Urinary bladder (tissue), 4 donors: ENCODE data around the gene QPRT. TPM values are rescaled to one million over a fixed set of nuclear protein-coding genes. Genes with fewer than 3 reads are reported as not detected.
A peak's percentile ranks its signal among the peaks of the same experiment; 100 is the strongest.
"Not testable (repeated sequence)": the region's sequence is repeated elsewhere in the genome, so short reads cannot be mapped to it uniquely, and the experiment has no call there.

Experiments
- DNase-seq: peaks from one replicate; pipeline ENCODE4 v3.0.0-alpha.2; 2015; ENCODE audit errors: extremely low spot score
- H3K27ac ChIP-seq: one replicate; pipeline ENCODE4 v1.5.1; 2013; ENCODE audit warnings: low read depth, mild to moderate bottlenecking, moderate library complexity
- H3K36me3 ChIP-seq: one replicate; pipeline ENCODE4 v1.6.1; 2013; ENCODE audit warnings: mild to moderate bottlenecking, moderate library complexity; ENCODE audit not compliant: insufficient read depth
- H3K4me1 ChIP-seq: one replicate; pipeline ENCODE4 v1.6.1; 2013; ENCODE audit warnings: mild to moderate bottlenecking, moderate library complexity; ENCODE audit not compliant: insufficient read depth
- H3K4me3 ChIP-seq: one replicate; pipeline ENCODE4 v1.5.1; 2013; ENCODE audit warnings: low read depth, low read length
- WGBS: extraction: QIAGEN DNeasy Blood & Tissue Kit; methylation state at CpG from one replicate; pipeline ENCODE4 v1.1.7; 2013; 5-methylcytosine and 5-hydroxymethylcytosine counted together
- polyA plus RNA-seq: library from polyadenylated mRNA; stranded (reverse); fragments of 200-250 nt; gene quantifications from one replicate; pipeline ENCODE4 v1.2.3, GENCODE V29; 2013
- total RNA-seq: library from RNA; depleted of rRNA; stranded (reverse); fragments of >200 nt; gene quantifications from one replicate; pipeline ENCODE4 v1.2.3, GENCODE V29; 2014
- donor health status: healthy with polysubstance abuse.
- donor health status: healthy.

Gene QPRT
- total and polyA plus RNA-seq, 2 donors, result 13.8 to 20.0 TPM

DNA sequence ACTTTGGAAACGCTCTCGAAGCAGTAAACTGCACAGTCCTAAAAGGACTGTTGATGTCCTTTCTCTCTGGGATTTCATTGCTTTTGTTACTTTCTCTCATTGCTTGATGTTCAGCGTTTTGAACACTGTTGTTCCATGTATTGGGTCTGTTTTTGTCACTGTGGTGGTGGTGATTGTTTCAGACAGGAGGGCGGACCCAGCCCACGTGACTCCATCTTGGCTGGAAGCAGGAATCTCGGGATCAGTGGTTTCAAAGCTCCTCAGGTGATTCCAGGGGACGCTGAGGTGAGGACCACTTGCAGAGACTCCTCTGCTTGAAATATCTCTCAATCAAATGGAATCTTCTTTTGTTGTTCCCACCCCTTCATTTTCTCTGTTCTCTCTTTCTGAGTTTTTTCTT lies 48.5 kb downstream of the QPRT start:
- H3K4me1 ChIP-seq, result no peaks in the 10 kb centered on the region
- no peak for DNase-seq
- 76% methylated on average over 7 of the region's 7 CpGs for WGBS
- no peaks in the 10 kb centered on the region for H3K36me3 ChIP-seq
- no peak overlapping the region for H3K4me3 ChIP-seq
- no peak overlapping the region for H3K27ac ChIP-seq

DNA sequence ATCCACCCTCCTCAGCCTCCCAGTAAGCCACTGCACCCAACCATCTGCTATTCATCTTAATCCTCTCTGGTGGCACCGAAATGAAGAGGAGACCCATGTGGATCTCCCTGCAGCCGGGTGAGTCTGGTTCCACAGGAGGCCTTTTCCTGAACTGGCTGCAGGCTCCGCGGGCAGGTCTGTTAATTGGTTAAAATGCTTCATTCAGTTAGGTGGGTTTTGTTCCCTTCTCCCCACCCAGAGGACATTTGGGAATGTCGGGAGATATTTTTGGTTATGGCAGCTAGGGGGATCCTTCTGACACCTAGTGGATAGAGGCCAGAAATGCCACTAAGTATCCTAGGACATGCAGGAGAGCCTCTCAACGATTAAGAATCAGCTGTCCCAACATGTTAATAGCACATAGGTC lies 50.1 kb downstream of the QPRT start:
- H3K36me3 ChIP-seq, result no peaks in the 10 kb centered on the region
- no peaks in the 10 kb centered on the region for H3K4me1 ChIP-seq
- H3K4me3 ChIP-seq, result no peak overlapping the region
- DNase-seq, result no peak
- no peak overlapping the region for H3K27ac ChIP-seq
- WGBS, result 48% methylated on average over 6 of the region's 6 CpGs

DNA sequence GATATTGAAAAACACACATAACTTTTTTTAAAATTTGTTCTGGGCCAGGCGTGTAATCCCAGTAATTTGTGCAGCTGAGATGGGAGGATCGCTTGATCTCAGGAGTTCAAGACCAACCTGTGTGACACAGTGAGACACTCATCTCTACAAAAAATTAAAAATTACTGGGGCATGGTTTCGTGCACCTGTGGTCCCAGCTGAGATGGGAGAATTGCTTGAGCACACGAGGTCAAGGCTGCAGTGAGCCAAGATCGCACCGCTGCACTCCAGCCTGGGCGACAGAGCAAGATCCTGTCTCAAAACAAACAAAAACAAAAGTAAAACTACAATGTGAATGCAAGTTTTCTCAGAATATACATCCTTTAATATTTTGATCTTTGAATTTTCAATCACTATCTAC lies 51.7 kb downstream of the QPRT start:
- Histone ChIP-seq H3K36me3 (no peaks in the 10 kb centered on the region), H3K4me3 (no peak overlapping the region), H3K4me1 (no peaks in the 10 kb centered on the region), H3K27ac (no peak overlapping the region)
- WGBS, result 70% methylated on average over 7 of the region's 7 CpGs
- DNase-seq, result no peak

DNA sequence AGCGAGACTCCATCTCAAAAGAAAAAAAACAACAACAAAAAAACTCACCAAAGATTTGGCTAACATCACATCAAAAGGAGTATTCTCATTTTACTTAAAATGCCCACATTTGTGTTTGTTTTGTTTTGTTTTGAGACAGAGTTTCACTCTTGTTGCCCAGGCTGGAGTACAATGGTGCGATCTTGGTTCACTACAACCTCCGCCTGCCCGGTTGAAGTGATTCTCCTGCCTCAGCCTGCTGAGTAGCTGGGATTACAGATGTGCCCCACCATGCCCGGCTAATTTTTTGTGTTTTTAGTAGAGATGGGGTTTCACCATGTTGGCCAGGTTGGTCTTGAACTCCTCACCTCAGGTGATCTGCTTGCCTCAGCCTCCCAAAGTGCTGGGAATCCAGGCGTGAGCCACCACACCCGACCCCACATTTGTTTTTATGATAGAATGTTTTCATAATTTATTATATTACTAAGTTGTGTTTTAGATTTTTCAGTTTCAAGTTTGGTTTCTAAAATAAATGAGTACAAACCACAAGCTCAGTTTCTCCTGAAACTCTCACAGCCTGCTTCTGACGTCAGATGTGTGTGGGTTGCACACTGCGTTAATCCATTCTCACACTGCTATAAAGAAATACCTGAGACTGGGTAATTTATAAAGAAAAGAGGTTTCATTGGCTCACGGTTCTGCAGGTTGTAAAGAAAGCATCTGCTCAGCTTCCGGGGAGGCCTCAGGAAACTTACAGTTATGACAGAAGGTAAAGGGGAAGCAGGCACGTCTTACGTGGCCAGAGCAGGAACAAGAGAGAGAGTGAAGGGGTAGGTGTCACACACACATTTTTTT lies 53.0 kb downstream of the QPRT start:
- H3K36me3 ChIP-seq, DNase-seq, H3K27ac ChIP-seq, H3K4me1 ChIP-seq, H3K4me3 ChIP-seq: not testable (repeated sequence)
- WGBS, result 80% methylated on average over 13 of the region's 13 CpGs

DNA sequence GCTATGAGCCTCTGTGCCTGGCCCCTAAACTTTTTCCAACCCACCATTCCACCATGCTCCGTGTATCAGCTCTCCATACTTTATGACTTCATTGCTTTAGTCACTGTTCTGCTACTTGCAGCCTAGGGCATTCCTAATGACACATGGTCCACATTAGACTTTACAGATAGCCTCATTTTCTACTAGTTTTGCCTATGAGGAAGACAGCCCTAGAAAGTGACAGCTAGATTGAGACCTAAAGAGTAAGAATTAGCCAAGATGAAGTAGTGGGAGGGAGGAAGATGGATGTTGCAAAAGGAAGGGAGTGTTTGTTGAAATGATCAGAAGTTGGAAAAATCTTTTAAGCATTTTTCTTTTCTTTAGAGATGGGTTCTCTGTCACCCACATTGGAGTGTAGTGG lies 55.8 kb downstream of the QPRT start:
- 2% methylated on average over 1 of the region's 1 CpG for WGBS
- Histone ChIP-seq H3K36me3 (no peaks in the 10 kb centered on the region), H3K4me3 (no peak overlapping the region), H3K27ac (no peak overlapping the region), H3K4me1 (no peaks in the 10 kb centered on the region)
- DNase-seq, result no peak

DNA sequence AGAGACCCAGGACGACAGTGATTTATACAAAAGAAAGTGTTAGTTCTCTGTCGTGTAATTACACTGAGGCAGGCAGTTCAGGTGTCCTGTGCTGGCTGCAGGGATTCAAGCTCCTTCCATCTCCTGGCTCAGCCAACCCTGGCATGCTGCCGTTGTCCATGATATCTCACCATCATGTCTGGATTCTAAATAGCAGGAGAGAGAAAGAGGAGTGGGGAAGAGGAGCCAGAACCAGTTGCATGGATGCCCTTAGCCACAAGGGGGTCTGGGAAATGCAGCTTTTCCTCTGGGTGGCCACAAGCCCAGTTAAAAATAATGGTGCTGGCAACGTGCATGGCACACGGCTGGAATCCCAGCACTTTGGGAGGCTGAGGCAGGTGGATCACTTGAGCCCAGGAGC lies 57.1 kb downstream of the QPRT start:
- Histone ChIP-seq H3K27ac (no peak overlapping the region), H3K4me1 (no peaks in the 10 kb centered on the region), H3K36me3 (no peaks in the 10 kb centered on the region), H3K4me3 (no peak overlapping the region)
- DNase-seq, result no peak
- WGBS, result 47% methylated on average over 5 of the region's 5 CpGs

DNA sequence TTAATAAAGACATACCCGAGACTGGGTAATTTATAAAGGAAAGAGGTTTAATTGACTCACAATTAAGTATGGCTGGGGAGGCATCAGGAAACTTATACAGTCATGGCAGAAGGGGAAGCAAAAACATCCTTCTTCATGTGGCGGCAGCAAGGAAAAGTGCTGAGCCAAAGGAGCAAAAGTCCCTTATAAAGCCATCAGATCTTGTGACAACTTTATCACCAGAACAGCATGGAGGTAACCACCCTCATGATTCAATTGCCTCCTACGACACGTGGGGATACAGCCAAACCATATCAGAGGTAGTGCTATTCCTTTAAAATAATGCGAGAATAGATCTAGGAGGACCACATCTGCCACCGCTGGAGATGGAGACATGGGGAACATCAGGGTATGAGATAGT lies 57.8 kb downstream of the QPRT start:
- Histone ChIP-seq H3K4me1 (no peaks in the 10 kb centered on the region), H3K27ac (no peak overlapping the region), H3K4me3 (no peak overlapping the region), H3K36me3 (no peaks in the 10 kb centered on the region)
- WGBS, result 70% methylated on average over 6 of the region's 6 CpGs
- DNase-seq, result no peak

DNA sequence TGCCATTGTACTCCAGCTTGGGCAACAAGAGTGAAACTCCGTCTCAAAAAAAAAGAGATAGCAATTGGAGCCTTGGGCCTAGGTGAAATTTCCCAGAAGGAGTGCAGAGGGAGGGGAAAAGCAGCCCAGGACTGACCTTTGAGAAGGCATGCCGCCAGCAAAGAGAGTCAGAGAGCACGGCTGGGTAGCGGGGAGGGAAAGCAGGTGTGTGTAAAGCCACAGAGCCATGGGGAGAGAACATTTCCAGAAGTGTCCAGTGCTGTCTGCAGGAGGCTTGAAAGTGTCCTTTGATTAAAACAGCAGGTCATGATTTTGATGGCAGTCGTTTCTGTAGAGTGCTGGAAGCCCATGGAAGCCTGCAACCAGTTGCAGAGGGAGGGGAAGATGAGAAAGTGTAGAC lies 58.7 kb downstream of the QPRT start:
- DNase-seq, result no peak
- whole genome bisulfite sequencing, result 65% methylated on average over 5 of the region's 5 CpGs
- Histone ChIP-seq H3K4me1 (no peaks in the 10 kb centered on the region), H3K36me3 (no peaks in the 10 kb centered on the region), H3K4me3 (no peak overlapping the region), H3K27ac (no peak overlapping the region)

DNA sequence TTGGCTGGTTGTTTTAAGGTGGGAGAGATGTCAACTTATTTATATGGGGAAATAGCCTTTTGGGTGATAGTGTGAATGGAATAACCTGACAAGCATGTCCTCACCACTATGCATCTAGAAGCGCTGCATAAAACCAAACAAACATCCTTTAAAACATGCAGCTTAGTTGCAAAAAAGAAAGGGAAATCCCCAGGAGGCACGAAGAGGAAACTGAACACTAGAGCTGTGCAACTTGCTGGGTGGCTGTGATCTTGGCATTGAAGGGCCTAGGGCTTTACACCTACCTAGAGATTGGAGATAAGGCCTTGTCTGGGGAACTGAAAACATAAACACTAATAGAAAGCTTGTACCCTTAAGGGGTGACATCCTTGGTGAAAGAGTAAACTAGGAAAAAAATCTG lies 59.5 kb downstream of the QPRT start:
- DNase-seq, result no peak
- Histone ChIP-seq H3K4me3 (no peak overlapping the region), H3K27ac (no peak overlapping the region), H3K4me1 (no peaks in the 10 kb centered on the region), H3K36me3 (no peaks in the 10 kb centered on the region)
- 66% methylated on average over 2 of the region's 2 CpGs for WGBS

DNA sequence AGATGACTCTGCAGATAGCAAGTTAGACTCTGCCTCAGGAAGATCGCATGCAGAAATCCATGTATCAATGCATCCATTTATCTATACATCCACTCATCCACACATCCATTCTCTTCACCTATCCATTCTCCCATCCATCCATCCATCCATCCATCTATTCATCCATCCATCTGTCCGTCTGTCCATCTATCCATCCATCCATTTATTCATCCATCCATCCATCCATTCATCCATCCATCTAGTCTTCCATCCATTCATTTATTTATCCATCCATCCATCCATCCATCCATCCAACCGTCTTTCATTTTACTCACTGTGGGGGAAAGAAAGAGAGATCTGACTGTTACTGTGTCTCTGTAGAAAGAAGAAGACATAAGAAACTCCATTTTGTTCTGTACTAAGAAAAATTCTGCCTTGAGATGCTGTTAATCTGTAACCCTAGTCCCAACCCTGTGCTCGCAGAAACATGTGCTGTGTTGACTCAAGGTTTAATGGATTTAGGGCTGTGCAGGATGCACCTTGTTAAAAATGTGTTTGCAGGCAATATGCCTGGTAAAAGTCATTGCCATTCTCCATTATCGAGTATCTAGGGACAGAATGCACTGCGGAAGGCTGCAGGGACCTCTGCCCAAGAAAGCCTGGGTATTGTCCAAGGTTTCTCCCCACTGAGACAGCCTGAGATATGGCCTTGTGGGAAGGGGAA lies 61.1 kb downstream of the QPRT start:
- H3K27ac ChIP-seq, H3K4me3 ChIP-seq, H3K4me1 ChIP-seq, H3K36me3 ChIP-seq: not testable (repeated sequence)
- DNase-seq, result peak; percentile 46
- WGBS, result 63% methylated on average over 6 of the region's 6 CpGs

DNA sequence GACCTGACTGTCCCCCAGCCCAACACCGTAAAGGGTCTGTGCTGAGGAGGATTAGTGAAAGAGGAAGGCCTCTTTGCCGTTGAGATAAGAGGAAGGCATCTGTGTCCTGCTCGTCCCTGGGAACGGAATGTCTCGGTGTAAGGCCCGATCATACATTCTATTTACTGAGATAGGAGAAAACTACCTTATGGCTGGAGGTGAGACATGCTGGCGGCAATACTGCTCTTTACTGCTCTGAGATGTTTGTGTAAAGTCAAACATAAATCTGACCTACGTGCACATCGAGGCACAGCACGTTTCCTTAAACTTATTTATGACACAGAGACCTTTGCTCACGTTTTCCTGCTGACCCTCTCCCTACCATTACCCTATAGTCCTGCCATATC lies 61.6 kb downstream of the QPRT start:
- DNase-seq, result peak; percentile 47
- H3K4me3 ChIP-seq, H3K27ac ChIP-seq, H3K4me1 ChIP-seq, H3K36me3 ChIP-seq: not testable (repeated sequence)
- WGBS, result 27% methylated on average over 11 of the region's 11 CpGs

DNA sequence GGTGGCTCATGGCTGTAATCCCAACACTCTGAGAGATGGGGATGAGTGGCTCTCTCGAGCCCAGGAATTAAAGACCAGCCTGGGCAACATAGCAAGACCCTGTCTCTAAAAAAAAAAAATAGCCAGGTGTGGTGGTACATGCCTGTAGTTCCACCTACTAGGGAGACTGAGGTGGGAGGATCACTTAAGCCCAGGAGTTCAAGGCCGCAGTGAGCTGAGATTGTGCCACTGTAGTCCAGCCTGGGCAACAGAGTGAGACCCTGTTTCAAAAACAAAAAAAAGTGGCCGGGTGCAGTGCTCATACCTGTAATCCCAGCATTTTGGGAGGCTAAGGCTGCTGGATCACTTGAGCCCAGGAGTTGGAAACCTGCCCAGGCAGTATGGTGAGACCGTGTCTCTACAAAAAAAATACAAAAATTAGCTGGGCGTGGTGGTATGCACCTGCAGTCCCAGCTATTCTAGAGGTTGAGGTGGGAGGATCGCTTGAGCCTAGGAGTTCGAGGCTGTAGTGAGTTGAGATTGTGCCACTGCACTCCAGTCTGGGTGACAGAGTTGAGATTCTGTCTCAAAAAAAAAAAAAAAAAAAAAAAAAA lies 63.8 kb downstream of the QPRT start:
- DNase-seq, result no peak
- WGBS, result 81% methylated on average over 7 of the region's 7 CpGs
- Histone ChIP-seq H3K36me3 (no peaks in the 10 kb centered on the region), H3K4me3 (no peak overlapping the region), H3K4me1 (no peaks in the 10 kb centered on the region), H3K27ac (no peak overlapping the region)

DNA sequence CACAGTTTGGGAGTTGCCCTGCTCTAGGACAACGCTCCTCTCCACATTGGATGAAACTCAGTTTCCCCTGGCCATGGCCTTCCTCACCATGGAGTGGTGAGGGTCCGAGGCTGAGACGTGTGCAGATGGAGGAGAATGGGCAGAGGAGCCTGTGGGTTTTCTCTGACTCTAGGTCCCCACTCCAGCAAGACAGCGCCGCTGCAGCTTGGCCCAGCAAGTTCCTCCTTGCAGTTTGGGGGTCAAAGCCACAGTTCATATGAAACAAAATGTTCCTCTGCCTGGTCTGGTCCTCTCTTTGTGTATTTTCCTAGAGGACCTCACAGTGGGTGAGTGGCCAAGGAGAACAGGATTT lies 64.5 kb downstream of the QPRT start:
- Histone ChIP-seq H3K27ac (no peak overlapping the region), H3K4me3 (no peak overlapping the region), H3K36me3 (no peaks in the 10 kb centered on the region), H3K4me1 (no peaks in the 10 kb centered on the region)
- DNase-seq, result no peak
- WGBS, result 81% methylated on average over 5 of the region's 5 CpGs

DNA sequence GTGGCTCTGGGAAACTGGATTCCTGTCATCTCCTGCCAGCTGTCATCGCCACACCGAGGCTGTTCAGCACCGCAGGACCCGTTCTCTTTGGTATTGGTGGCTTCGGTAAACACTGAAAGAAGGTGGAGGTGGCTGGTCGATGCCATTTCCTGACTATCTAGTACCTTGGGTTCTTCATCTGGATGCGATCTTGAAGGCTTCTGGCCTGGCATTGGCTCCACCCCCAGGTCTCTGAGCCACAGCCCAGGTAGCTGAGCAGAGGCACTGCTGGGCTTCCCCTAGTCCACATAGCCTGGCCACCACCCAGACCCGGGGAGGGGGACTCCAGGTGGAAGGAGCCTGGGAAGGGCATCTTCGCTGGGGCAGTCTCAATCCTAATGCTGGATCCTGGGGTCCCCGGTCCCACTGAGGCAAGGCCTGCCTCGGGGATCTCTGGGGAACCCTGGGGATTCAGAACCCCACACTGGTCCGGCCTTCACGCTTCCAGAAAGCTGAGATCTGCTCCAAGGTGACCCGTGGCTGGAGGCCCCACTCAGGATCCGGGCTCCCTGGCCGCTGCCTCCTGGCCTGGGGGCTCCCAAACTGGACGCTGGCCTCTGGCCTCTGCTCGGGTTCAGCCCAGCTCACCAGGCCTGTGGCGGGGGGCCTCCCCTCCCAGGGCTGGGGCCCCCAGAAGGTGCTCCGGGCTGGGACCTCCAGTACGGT lies 65.0 kb downstream of the QPRT start:
- Histone ChIP-seq H3K27ac (no peak overlapping the region), H3K4me1 (no peaks in the 10 kb centered on the region), H3K4me3 (no peak overlapping the region), H3K36me3 (no peaks in the 10 kb centered on the region)
- WGBS, result 83% methylated on average over 21 of the region's 21 CpGs
- DNase-seq, result no peak
